Upper lobe of right lung (tissue), 1 donor: ENCODE results near the gene CAMTA2. TPM values are rescaled to one million over a fixed set of nuclear protein-coding genes. Genes with fewer than 3 reads are reported as not detected.

Source experiments
- ATAC-seq: fragments of 200-7000 bp; cut with Tn5 transposase; one replicate; pipeline ENCODE4 v1.9.1; 2020; ENCODE audit warnings: mild to moderate bottlenecking, moderate library complexity
- DNase-seq: peaks from one replicate; pipeline ENCODE4 v3.0.0-alpha.2; 2020
- H3K27ac ChIP-seq: fragments of 200-600 bp; one replicate; pipeline ENCODE4 v1.8.0; 2022
- H3K27me3 ChIP-seq: fragments of 200-600 bp; one replicate; pipeline ENCODE4 v1.8.0; 2022; ENCODE audit warnings: mild to moderate bottlenecking
- H3K36me3 ChIP-seq: fragments of 200-600 bp; one replicate; pipeline ENCODE4 v1.8.0; 2022
- H3K4me1 ChIP-seq: fragments of 200-600 bp; one replicate; pipeline ENCODE4 v1.8.0; 2022
- H3K4me3 ChIP-seq: fragments of 200-600 bp; one replicate; pipeline ENCODE4 v1.8.0; 2022; ENCODE audit warnings: mild to moderate bottlenecking
- H3K9me3 ChIP-seq: fragments of 200-600 bp; one replicate; pipeline ENCODE4 v1.8.0; 2022
- CTCF ChIP-seq: fragments of 200-600 bp; IDR thresholded peaks from one replicate; pipeline ENCODE4 v1.8.0; 2022; ENCODE audit warnings: antibody characterized with exemption
- intact Hi-C: fragments of 100-400 bp; cut with DNase I; formaldehyde crosslinking; loops from one replicate; pipeline ENCODE4 v1.11.0; 2022
- total RNA-seq: library from RNA; stranded (reverse); fragmentation: NEBNext Ultra II Directional; extraction: Animal tissue kit (Norgen Biotek cat#: 25700); gene quantifications from one replicate; pipeline ENCODE4 v1.2.1, GENCODE V29; 2021
- donor health status: DM: no; HTN: yes; CAD: no; lungs with severe emphysema.

Gene CAMTA2
- total RNA-seq, 1 donor from 2014 or later, result 55.8 TPM

DNA sequence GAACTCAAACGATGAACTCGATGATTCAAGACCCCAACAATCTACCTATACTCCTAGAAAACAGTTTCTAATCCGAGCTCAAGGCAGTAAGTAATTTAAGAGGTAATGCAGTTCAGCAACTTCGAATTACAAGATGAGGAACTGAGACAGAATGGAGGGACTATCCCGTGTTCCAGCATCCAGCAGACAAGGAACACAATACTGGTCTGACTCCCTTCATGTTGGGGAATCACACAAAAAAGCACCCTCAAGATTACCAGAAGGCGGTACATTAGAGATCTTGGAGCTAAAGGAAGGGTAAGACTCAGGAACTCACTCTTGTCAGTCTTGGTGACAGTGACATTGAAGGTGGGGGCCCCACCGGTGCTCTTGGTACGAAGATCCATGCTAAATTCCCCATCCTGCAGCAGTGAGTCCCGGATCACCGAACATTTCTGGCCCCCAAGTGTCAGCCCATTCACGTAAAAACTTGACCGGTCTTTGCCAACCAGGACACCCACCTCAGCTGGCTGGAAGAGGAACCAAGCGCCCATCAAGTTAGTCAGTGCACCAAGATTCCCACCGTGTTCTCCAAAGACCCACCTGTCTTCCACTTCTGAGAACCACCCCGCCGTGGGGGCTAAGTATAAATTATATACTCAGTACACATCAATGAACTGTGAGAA lies 41.0 kb downstream of the CAMTA2 start:
- Histone ChIP-seq H3K27me3 (no peaks in the 10 kb centered on the region), H3K36me3 (peaks cover 49% of the 10 kb centered on the region), H3K4me3 (peak overlapping the region; percentile 99), H3K4me1 (peaks cover 64% of the 10 kb centered on the region), H3K27ac (peak overlapping the region; percentile 97), H3K9me3 (no peaks in the 10 kb centered on the region)
- intact Hi-C loops, result no loop called here
- TF ChIP-seq CTCF, result no peak
- ATAC-seq (no peak), DNase-seq (no peak)

GRCh38 chr17:4945944-4946280 lies 41.6 kb downstream of the CAMTA2 start:
- H3K4me3 ChIP-seq, result peak overlapping the region; percentile 99
- H3K27me3 ChIP-seq, result no peaks in the 10 kb centered on the region
- DNase-seq, result no peak
- no peak for ATAC-seq
- no peaks in the 10 kb centered on the region for H3K9me3 ChIP-seq
- H3K36me3 ChIP-seq, result peaks cover 49% of the 10 kb centered on the region
- intact Hi-C loops, result no loop called here
- peaks cover 66% of the 10 kb centered on the region for H3K4me1 ChIP-seq
- peak overlapping the region; percentile 97 for H3K27ac ChIP-seq
- no peak for TF ChIP-seq CTCF

GRCh38 chr17:4945176-4945943 lies 42.1 kb downstream of the CAMTA2 start:
- peak overlapping the region; percentile 99 for H3K4me3 ChIP-seq
- peaks cover 63% of the 10 kb centered on the region for H3K4me1 ChIP-seq
- H3K9me3 ChIP-seq, result no peaks in the 10 kb centered on the region
- peak; percentile 75 for DNase-seq
- intact Hi-C loops, result no loop called here
- peak; percentile 5 for ATAC-seq
- peak overlapping the region; percentile 97 for H3K27ac ChIP-seq
- no peaks in the 10 kb centered on the region for H3K27me3 ChIP-seq
- peaks cover 49% of the 10 kb centered on the region for H3K36me3 ChIP-seq
- TF ChIP-seq CTCF, result no peak

DNA sequence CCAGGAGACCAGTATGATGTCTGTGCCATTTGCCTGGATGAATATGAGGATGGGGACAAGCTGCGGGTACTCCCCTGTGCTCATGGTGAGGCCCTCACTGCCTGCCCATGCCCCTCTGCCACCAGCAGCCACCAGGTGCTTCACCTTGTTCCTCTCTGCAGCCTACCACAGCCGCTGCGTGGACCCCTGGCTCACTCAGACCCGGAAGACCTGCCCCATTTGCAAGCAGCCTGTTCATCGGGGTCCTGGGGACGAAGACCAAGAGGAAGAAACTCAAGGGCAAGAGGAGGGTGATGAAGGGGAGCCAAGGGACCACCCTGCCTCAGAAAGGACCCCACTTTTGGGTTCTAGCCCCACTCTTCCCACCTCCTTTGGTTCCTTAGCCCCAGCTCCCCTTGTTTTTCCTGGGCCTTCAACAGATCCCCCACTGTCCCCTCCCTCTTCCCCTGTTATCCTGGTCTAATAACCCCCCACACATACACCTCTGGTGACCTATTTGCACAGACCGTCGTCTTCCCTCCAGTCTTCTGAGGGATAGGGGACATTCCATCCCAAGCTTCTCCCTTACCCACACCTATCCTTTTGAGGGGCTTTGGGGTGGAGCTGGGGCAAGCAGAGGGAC lies 42.8 kb downstream of the CAMTA2 start:
- no peaks in the 10 kb centered on the region for H3K27me3 ChIP-seq
- peaks cover 49% of the 10 kb centered on the region for H3K36me3 ChIP-seq
- intact Hi-C loops, result no loop called here
- ATAC-seq, result no peak
- no peak for TF ChIP-seq CTCF
- H3K9me3 ChIP-seq, result no peaks in the 10 kb centered on the region
- no peak for DNase-seq
- H3K4me1 ChIP-seq, result peaks cover 60% of the 10 kb centered on the region
- H3K4me3 ChIP-seq, result peak overlapping the region; percentile 25
- peak overlapping the region; percentile 97 for H3K27ac ChIP-seq

- Histone ChIP-seq H3K4me1 (peaks cover 60% of the 10 kb centered on the region), H3K4me3 (peak overlapping the region; percentile 25), H3K27me3 (no peaks in the 10 kb centered on the region), H3K9me3 (no peaks in the 10 kb centered on the region), H3K36me3 (peaks cover 49% of the 10 kb centered on the region), H3K27ac (peak overlapping the region; percentile 97)
- ATAC-seq (no peak), DNase-seq (no peak)
- TF ChIP-seq CTCF, result no peak
- intact Hi-C loops, result no loop called here
Measured at GRCh38 chr17:4944163-4944553, 43.3 kb downstream of the CAMTA2 start.
